ENCODE measurements around the gene SVOPL. TPM values are rescaled to one million over a fixed set of nuclear protein-coding genes. Genes with fewer than 3 reads are reported as not detected.

SVOPL gene
- total and polyA plus RNA-seq, 2 donors (not counting 3 experiments of a cell fraction or from before 2014, with no cell fraction given) = not detected

DNA sequence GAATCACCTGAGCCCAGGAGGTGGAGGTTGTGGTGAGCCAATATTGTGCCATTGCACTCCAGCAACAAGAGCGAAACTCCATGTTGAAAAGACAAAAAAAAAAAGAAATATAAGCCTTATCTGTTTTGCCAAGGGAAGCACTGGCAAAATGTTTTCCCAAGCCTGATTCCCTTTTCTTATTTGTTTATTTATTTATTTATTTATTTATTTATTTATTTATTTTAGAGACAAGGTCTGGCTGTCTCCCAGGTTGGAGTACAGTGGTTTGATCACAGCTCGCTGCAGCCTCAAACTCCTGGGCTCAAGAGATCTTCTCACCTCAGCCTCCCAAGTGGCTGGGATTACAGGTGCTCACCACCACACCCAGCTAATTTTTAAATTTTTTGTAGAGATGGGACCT is 44.2 kb downstream of the SVOPL start:
- intact Hi-C loops (cut with micrococcal nuclease) (no loop called here), dilution Hi-C loops (cut with MboI; ENCODE audit: extremely low pct_ligation_motif_present, low sequenced_read_pairs) (no loop called here)
- H4K20me1 ChIP-seq (replicated peaks; ENCODE audit: control insufficient read depth, extremely low read depth, insufficient read depth, low read length) = no peaks in the 10 kb centered on the region
- H3K36me3 ChIP-seq (ENCODE audit: control insufficient read depth in 2 of 2, extremely low read depth in 1 of 2, insufficient read depth in 2 of 2, low read length in 2 of 2) = no peaks in the 10 kb centered on the region
- H3K4me1 ChIP-seq (ENCODE audit: control insufficient read depth, extremely low read depth, insufficient read depth, low read length) = no peaks in the 10 kb centered on the region
- H3K79me2 ChIP-seq (ENCODE audit: control insufficient read depth, insufficient read depth, low read length) = no peaks in the 10 kb centered on the region
- DNase-seq (ENCODE audit: low read depth, low spot score) (no peak), FAIRE-seq (no peak)
- H3K9me1 ChIP-seq (replicated peaks; ENCODE audit: control insufficient read depth, extremely low read depth, insufficient read depth, low read length) = no peaks in the 10 kb centered on the region
- BruUV-seq (replicated peaks) = no TSS peak
- H2AFZ ChIP-seq (ENCODE audit: low read depth, low read length) = no peak overlapping the region
- H3K4me3 ChIP-seq (replicated peaks in 1 of 3; ENCODE audit: insufficient read depth in 1 of 3, low read depth in 1 of 3, low read length in 3 of 3) = no peak overlapping the region
- H3K9me3 ChIP-seq (replicated peaks; ENCODE audit: control insufficient read depth, insufficient read depth, low read length) = no peaks in the 10 kb centered on the region
- ChIA-PET CTCF (no interaction called here), POLR2A (no interaction called here)
- H3K27ac ChIP-seq (ENCODE audit: insufficient read depth, low read depth, low read length) = no peak overlapping the region
- no peak for TF ChIP-seq POLR2AphosphoS5 (IDR thresholded peaks at IDR 0.05; ENCODE audit: insufficient read depth, low read depth, low read length)
- no peak for TF ChIP-seq FOS (IDR thresholded peaks at IDR 0.05; ENCODE audit: borderline replicate concordance, insufficient read depth, low read length)
- no peak for TF ChIP-seq JUN (IDR thresholded peaks at IDR 0.05; ENCODE audit: borderline replicate concordance, insufficient read depth, insufficient read length, low read depth)
- TF ChIP-seq, protein P1, sequence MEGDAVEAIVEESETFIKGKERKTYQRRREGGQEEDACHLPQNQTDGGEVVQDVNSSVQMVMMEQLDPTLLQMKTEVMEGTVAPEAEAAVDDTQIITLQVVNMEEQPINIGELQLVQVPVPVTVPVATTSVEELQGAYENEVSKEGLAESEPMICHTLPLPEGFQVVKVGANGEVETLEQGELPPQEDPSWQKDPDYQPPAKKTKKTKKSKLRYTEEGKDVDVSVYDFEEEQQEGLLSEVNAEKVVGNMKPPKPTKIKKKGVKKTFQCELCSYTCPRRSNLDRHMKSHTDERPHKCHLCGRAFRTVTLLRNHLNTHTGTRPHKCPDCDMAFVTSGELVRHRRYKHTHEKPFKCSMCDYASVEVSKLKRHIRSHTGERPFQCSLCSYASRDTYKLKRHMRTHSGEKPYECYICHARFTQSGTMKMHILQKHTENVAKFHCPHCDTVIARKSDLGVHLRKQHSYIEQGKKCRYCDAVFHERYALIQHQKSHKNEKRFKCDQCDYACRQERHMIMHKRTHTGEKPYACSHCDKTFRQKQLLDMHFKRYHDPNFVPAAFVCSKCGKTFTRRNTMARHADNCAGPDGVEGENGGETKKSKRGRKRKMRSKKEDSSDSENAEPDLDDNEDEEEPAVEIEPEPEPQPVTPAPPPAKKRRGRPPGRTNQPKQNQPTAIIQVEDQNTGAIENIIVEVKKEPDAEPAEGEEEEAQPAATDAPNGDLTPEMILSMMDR (IDR thresholded peaks at IDR 0.05; ENCODE audit: extremely low read depth in 1 of 2, insufficient read depth in 1 of 2, low read depth in 1 of 2, low read length in 2 of 2) = no peak
- TF ChIP-seq GATA2 (IDR thresholded peaks at IDR 0.05; ENCODE audit: insufficient read depth, insufficient read length, low read depth, low read length) = no peak
- TF ChIP-seq POLR2A (IDR thresholded peaks at IDR 0.05; ENCODE audit: low read depth, low read length) = no peak
- TF ChIP-seq, protein P2, sequence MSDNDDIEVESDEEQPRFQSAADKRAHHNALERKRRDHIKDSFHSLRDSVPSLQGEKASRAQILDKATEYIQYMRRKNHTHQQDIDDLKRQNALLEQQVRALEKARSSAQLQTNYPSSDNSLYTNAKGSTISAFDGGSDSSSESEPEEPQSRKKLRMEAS (IDR thresholded peaks at IDR 0.05; ENCODE audit: insufficient read depth, insufficient read length) = no peak
- TF ChIP-seq MYC (IDR thresholded peaks at IDR 0.05; ENCODE audit: low read depth, low read length) = no peak
- no peak for TF ChIP-seq EZH2 (IDR thresholded peaks at IDR 0.05; ENCODE audit: borderline replicate concordance, low read depth, low read length, severe bottlenecking)
- no peaks in the 10 kb centered on the region for H3K27me3 ChIP-seq (ENCODE audit: control insufficient read depth in 2 of 2, insufficient read depth in 2 of 2, low read length in 2 of 2)
- H3K4me2 ChIP-seq (ENCODE audit: insufficient read depth, low read length) = no peak overlapping the region
- no peak overlapping the region for H3K9ac ChIP-seq (replicated peaks; ENCODE audit: extremely low read depth, insufficient read depth, low read length)
